DOHH2 (cell line): ENCODE data around the gene SLC46A2.

Source experiments
- H3F3A ChIP-seq: fragments of 200-600 bp; sonication (generic), shearing (Covaris generic); 2 replicates; pipeline ENCODE4 v1.6.0; 2016; ENCODE audit warnings: antibody characterized with exemption, mild to moderate bottlenecking; ENCODE audit not compliant: control insufficient read depth, insufficient read depth
- H3K27ac ChIP-seq: fragments of 200-600 bp; sonication (generic); 2 replicates; pipeline ENCODE4 v1.5.1; 2014; ENCODE audit warnings: low read depth, mild to moderate bottlenecking, low read length, moderate library complexity
- H3K27me3 ChIP-seq: fragments of 200-600 bp; sonication (generic); 2 replicates; pipeline ENCODE4 v1.6.1; 2014; ENCODE audit warnings: mild to moderate bottlenecking, low read length, mixed read lengths; ENCODE audit not compliant: control insufficient read depth
- H3K36me3 ChIP-seq: fragments of 200-600 bp; sonication (generic); 2 replicates; pipeline ENCODE4 v1.6.1; 2014; ENCODE audit warnings: mild to moderate bottlenecking, low read length, moderate library complexity, mixed read lengths; ENCODE audit not compliant: control insufficient read depth
- H3K4me1 ChIP-seq: fragments of 200-600 bp; sonication (generic); 2 replicates; pipeline ENCODE4 v1.6.1; 2014; ENCODE audit warnings: mild to moderate bottlenecking, low read length, mixed read lengths; ENCODE audit not compliant: control insufficient read depth
- H3K4me2 ChIP-seq: fragments of 200-600 bp; sonication (generic); 2 replicates; pipeline ENCODE4 v1.6.0; 2014; ENCODE audit warnings: mild to moderate bottlenecking, low read length, moderate library complexity
- H3K4me3 ChIP-seq: fragments of 200-600 bp; sonication (generic); 2 replicates; pipeline ENCODE4 v1.5.1; 2014; ENCODE audit warnings: mild to moderate bottlenecking, low read length, mixed read lengths
- H3K79me2 ChIP-seq: fragments of 200-600 bp; sonication (generic); 2 replicates; pipeline ENCODE4 v1.6.1; 2014; ENCODE audit warnings: mild to moderate bottlenecking, low read length, mixed read lengths; ENCODE audit not compliant: control insufficient read depth
- H3K9me2 ChIP-seq: fragments of 200-600 bp; sonication (generic); replicated peaks from 2 replicates; pipeline ENCODE4 v1.6.1; 2014; ENCODE audit warnings: mild to moderate bottlenecking, low read length, mixed read lengths; ENCODE audit not compliant: control insufficient read depth
- H3K9me3 ChIP-seq: fragments of 200-600 bp; sonication (generic); 2 replicates; pipeline ENCODE4 v1.6.1; 2014; ENCODE audit warnings: antibody characterized with exemption, low read length, mixed read lengths; ENCODE audit not compliant: control insufficient read depth, insufficient read depth
- H4K20me1 ChIP-seq: fragments of 200-600 bp; sonication (generic); 2 replicates; pipeline ENCODE4 v1.6.0; 2014; ENCODE audit warnings: low read depth, mild to moderate bottlenecking, antibody characterized with exemption, low read length, moderate library complexity; ENCODE audit not compliant: control insufficient read depth, insufficient read depth
- CTCF ChIP-seq: fragments of 200-600 bp; sonication (generic); IDR thresholded peaks from one replicate; pipeline ENCODE4 v1.5.1; 2014; ENCODE audit warnings: antibody characterized with exemption, mild to moderate bottlenecking, low read depth, low read length; ENCODE audit not compliant: poor library complexity, severe bottlenecking
- EZH2phosphoT487 ChIP-seq: fragments of 200-600 bp; sonication (generic); IDR thresholded peaks from 2 replicates; pipeline ENCODE4 v1.6.1; 2017; ENCODE audit warnings: borderline replicate concordance, mild to moderate bottlenecking, antibody characterized with exemption, low read length, moderate library complexity, mixed read lengths

SLC46A2 gene

GRCh38 chr9:112873773-112874405, 16.8 kb downstream of the SLC46A2 start:
- Histone ChIP-seq H3K27ac (no peak overlapping the region), H3K4me1 (peaks cover 4% of the 10 kb centered on the region; the same call in 1 of the 2 replicates), H3K4me2 (no peak overlapping the region), H3K9me3 (no peaks in the 10 kb centered on the region), H3K9me2 (no peaks in the 10 kb centered on the region), H3F3A (no peaks in the 10 kb centered on the region), H3K4me3 (no peak overlapping the region), H3K79me2 (no peaks in the 10 kb centered on the region), H3K27me3 (no peaks in the 10 kb centered on the region), H3K36me3 (no peaks in the 10 kb centered on the region; the same call in 1 of the 2 replicates), H4K20me1 (no peaks in the 10 kb centered on the region)
- TF ChIP-seq CTCF (no peak), EZH2phosphoT487 (no peak)

GRCh38 chr9:112872019-112872418, 18.7 kb downstream of the SLC46A2 start:
- Histone ChIP-seq H3K4me3 (no peak overlapping the region), H3K9me2 (no peaks in the 10 kb centered on the region), H3K27ac (no peak overlapping the region), H3K4me1 (peaks cover 4% of the 10 kb centered on the region; the same call in 1 of the 2 replicates), H3K36me3 (peaks cover 4% of the 10 kb centered on the region; the same call in 1 of the 2 replicates), H4K20me1 (no peaks in the 10 kb centered on the region), H3K79me2 (no peaks in the 10 kb centered on the region), H3K27me3 (no peaks in the 10 kb centered on the region), H3K4me2 (no peak overlapping the region), H3K9me3 (no peaks in the 10 kb centered on the region), H3F3A (no peaks in the 10 kb centered on the region)
- TF ChIP-seq EZH2phosphoT487: no peak
- no peak for TF ChIP-seq CTCF

- no peaks in the 10 kb centered on the region for H4K20me1 ChIP-seq
- no peaks in the 10 kb centered on the region for H3K79me2 ChIP-seq
- peaks cover 4% of the 10 kb centered on the region; the same call in 1 of the 2 replicates for H3K36me3 ChIP-seq
- no peaks in the 10 kb centered on the region for H3K9me2 ChIP-seq
- no peak overlapping the region for H3K27ac ChIP-seq
- no peaks in the 10 kb centered on the region for H3K9me3 ChIP-seq
- no peaks in the 10 kb centered on the region for H3K27me3 ChIP-seq
- no peak for TF ChIP-seq CTCF
- no peak for TF ChIP-seq EZH2phosphoT487
- H3K4me2 ChIP-seq: no peak overlapping the region
- no peak overlapping the region for H3K4me3 ChIP-seq
- H3K4me1 ChIP-seq: peaks cover 4% of the 10 kb centered on the region; the same call in 1 of the 2 replicates
- H3F3A ChIP-seq: no peaks in the 10 kb centered on the region
Observed at GRCh38 chr9:112870556-112870955, 20.1 kb downstream of the SLC46A2 start.
